Loucy (cell line): ENCODE results near the gene SLC50A1.
A peak's percentile ranks its signal among the peaks of the same experiment; 100 is the strongest.

Experiments
- H2AFZ ChIP-seq: fragments of 200-600 bp; sonication (generic); 2 replicates; pipeline ENCODE4 v1.6.0; 2016; ENCODE audit warnings: antibody characterized with exemption, mild to moderate bottlenecking, low read length, moderate library complexity
- H3F3A ChIP-seq: fragments of 200-600 bp; 2 replicates; pipeline ENCODE4 v1.6.0; 2016; ENCODE audit warnings: antibody characterized with exemption, low read depth, mild to moderate bottlenecking
- H3K27me3 ChIP-seq: fragments of 200-600 bp; sonication (generic); 2 replicates; pipeline ENCODE4 v1.6.1; 2014; ENCODE audit warnings: low read length, mild to moderate bottlenecking; ENCODE audit not compliant: insufficient read depth, poor library complexity, severe bottlenecking
- H3K36me3 ChIP-seq: fragments of 200-600 bp; sonication (generic); 2 replicates; pipeline ENCODE4 v1.6.1; 2016; ENCODE audit warnings: low read length; ENCODE audit not compliant: insufficient read depth
- H3K4me1 ChIP-seq: fragments of 200-600 bp; sonication (generic); 2 replicates; pipeline ENCODE4 v1.5.1; 2014; ENCODE audit warnings: low read length, mild to moderate bottlenecking; ENCODE audit not compliant: insufficient read depth, poor library complexity, severe bottlenecking
- H3K4me2 ChIP-seq: fragments of 200-600 bp; sonication (generic); 2 replicates; pipeline ENCODE4 v1.6.0; 2014; ENCODE audit warnings: antibody characterized with exemption, low read length, low read depth, mild to moderate bottlenecking; ENCODE audit not compliant: poor library complexity, severe bottlenecking
- H3K4me3 ChIP-seq: fragments of 200-600 bp; sonication (generic); 2 replicates; pipeline ENCODE4 v1.5.1; 2014; ENCODE audit warnings: low read length, mild to moderate bottlenecking, mixed read lengths; ENCODE audit not compliant: poor library complexity, severe bottlenecking
- H3K79me2 ChIP-seq: fragments of 200-600 bp; sonication (generic); 2 replicates; pipeline ENCODE4 v1.6.1; 2014; ENCODE audit warnings: low read length; ENCODE audit not compliant: insufficient read depth
- H3K9ac ChIP-seq: fragments of 200-600 bp; sonication (generic); 2 replicates; pipeline ENCODE4 v1.6.0; 2014; ENCODE audit warnings: mild to moderate bottlenecking, low read depth, low read length, moderate library complexity; ENCODE audit not compliant: poor library complexity, severe bottlenecking
- H3K9me2 ChIP-seq: fragments of 200-600 bp; sonication (generic); replicated peaks from 2 replicates; pipeline ENCODE4 v1.6.1; 2016; ENCODE audit warnings: low read depth, low read length, mixed read lengths
- H3K9me3 ChIP-seq: fragments of 200-600 bp; sonication (generic); 2 replicates; pipeline ENCODE4 v1.6.1; 2014; ENCODE audit warnings: mild to moderate bottlenecking, antibody characterized with exemption, low read length, low read depth; ENCODE audit not compliant: insufficient read depth
- H4K20me1 ChIP-seq: fragments of 200-600 bp; sonication (generic); 2 replicates; pipeline ENCODE4 v1.6.0; 2014; ENCODE audit warnings: antibody characterized with exemption, low read length, mild to moderate bottlenecking; ENCODE audit not compliant: insufficient read depth, poor library complexity, severe bottlenecking
- CTCF ChIP-seq: fragments of 200-600 bp; sonication (generic); conservative IDR thresholded peaks from 2 replicates; pipeline ENCODE4 v1.5.1; 2014; ENCODE audit warnings: mild to moderate bottlenecking, antibody characterized with exemption, low read length
- EZH2phosphoT487 ChIP-seq: fragments of 200-600 bp; IDR thresholded peaks from 2 replicates; pipeline ENCODE4 v1.6.1; 2018; ENCODE audit warnings: antibody characterized with exemption, mild to moderate bottlenecking, moderate library complexity, borderline replicate concordance

SLC50A1 gene

DNA sequence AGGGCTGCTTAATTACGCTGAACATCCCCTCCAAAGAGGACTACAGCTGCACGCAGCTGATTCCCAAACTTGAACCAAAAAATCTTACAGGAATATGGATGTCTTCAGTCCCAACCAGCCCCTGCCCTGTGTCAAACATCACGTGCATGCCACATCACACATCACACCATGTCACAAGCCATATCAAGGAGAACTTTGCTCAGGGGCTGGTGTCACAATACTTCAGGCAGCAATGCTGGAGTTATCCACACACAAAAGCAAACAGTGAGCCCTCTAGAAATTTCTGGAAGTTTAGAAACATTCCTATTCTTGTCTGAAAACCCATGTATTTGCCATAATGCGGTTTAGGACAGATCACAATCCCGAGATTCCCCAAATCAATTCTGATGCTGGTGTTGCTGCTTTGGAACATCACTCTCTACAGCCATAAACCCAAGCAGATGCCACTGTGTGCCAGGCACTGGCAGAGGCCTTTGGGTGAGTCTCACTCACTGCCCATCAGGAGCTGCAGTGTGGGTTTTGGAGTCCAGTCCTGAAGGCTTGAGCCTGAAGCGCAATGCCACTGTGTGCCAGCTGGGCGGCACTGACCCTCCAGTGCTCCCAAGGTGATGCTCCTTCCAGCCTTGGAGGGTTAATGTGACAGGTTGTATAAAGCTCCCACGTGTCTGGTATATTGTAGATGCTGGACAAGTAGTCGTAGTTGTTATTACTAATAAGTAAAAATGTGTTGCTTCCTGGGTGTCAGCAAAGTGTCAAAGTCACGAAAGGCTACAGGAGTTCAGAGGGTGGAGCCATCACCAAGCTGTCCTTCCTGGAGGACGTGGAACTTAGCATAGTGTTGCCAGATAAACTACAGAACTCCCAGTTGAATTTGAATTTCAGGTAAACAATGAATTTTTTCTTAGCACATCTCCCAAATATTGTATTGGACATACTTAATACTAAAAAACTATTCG, 28.1 kb upstream of the SLC50A1 start:
- peak overlapping the region; percentile 43; the same call in 1 of the 2 replicates for H2AFZ ChIP-seq
- H4K20me1 ChIP-seq: no peaks in the 10 kb centered on the region
- H3K36me3 ChIP-seq: no peaks in the 10 kb centered on the region
- H3K9me2 ChIP-seq: no peaks in the 10 kb centered on the region
- H3K4me2 ChIP-seq: no peak overlapping the region
- H3K9ac ChIP-seq: no peak overlapping the region
- no peak for TF ChIP-seq EZH2phosphoT487
- TF ChIP-seq CTCF: no peak
- no peaks in the 10 kb centered on the region for H3K9me3 ChIP-seq
- no peak overlapping the region for H3K4me3 ChIP-seq
- no peaks in the 10 kb centered on the region for H3K27me3 ChIP-seq
- no peaks in the 10 kb centered on the region for H3F3A ChIP-seq
- no peaks in the 10 kb centered on the region for H3K79me2 ChIP-seq
- H3K4me1 ChIP-seq: peaks cover 6% of the 10 kb centered on the region

DNA sequence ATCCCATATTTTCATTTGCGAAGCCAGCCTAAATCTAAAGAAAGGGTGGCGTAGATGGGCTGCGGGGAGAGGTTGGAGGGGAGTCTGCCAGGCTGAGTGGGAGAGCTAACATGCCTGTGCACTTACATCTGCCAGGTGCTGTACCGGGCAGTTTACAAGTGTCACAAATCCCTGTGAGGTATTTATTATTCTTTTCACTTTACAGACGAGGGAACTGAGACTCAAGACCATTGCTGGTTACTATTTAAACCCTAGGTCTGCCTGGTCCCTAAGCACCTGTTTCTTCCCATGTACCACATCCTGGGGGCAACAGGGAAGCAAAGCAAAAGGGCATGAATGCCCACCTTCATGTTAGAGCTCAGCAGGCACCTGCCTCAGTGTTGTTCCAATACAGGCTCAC, 27.4 kb upstream of the SLC50A1 start:
- H4K20me1 ChIP-seq: no peaks in the 10 kb centered on the region
- no peaks in the 10 kb centered on the region for H3K27me3 ChIP-seq
- H3K4me2 ChIP-seq: no peak overlapping the region
- no peak for TF ChIP-seq EZH2phosphoT487
- H3K9me2 ChIP-seq: no peaks in the 10 kb centered on the region
- no peaks in the 10 kb centered on the region for H3K79me2 ChIP-seq
- no peak overlapping the region for H3K9ac ChIP-seq
- no peaks in the 10 kb centered on the region for H3F3A ChIP-seq
- H3K36me3 ChIP-seq: no peaks in the 10 kb centered on the region
- H3K4me1 ChIP-seq: peaks cover 6% of the 10 kb centered on the region
- no peaks in the 10 kb centered on the region for H3K9me3 ChIP-seq
- H2AFZ ChIP-seq: no peak overlapping the region
- no peak overlapping the region for H3K4me3 ChIP-seq

GRCh38 chr1:155110381-155110780, 25.3 kb upstream of the SLC50A1 start:
- Histone ChIP-seq H3K9me2 (no peaks in the 10 kb centered on the region), H3K4me3 (no peak overlapping the region), H3K79me2 (no peaks in the 10 kb centered on the region), H3K9me3 (no peaks in the 10 kb centered on the region), H2AFZ (no peak overlapping the region), H3K36me3 (no peaks in the 10 kb centered on the region), H3K4me1 (peaks cover 6% of the 10 kb centered on the region), H3F3A (no peaks in the 10 kb centered on the region), H3K4me2 (no peak overlapping the region), H3K9ac (no peak overlapping the region), H4K20me1 (no peaks in the 10 kb centered on the region), H3K27me3 (no peaks in the 10 kb centered on the region)
- no peak for TF ChIP-seq CTCF
- TF ChIP-seq EZH2phosphoT487: no peak
